Uterus (tissue), 4 donors: ENCODE data around the gene N4BP2L2. TPM values are rescaled to one million over a fixed set of nuclear protein-coding genes. Genes with fewer than 3 reads are reported as not detected.

ENCODE experiments used
- DNase-seq, 2 donors: peaks; one replicate each; pipeline ENCODE4 v3.0.0-alpha.2; 2019 to 2020
- H3K27ac ChIP-seq, 2 donors: fragments of 200-600 bp; sonication (generic); 1 replicate in 1 of 2; 2 replicates in 1 of 2; pipeline ENCODE4 v1.5.1; 2016 to 2018
- H3K27me3 ChIP-seq, 2 donors: fragments of 200-600 bp; sonication (generic); one replicate each; pipeline ENCODE4 v1.5.1; 2018 to 2019; ENCODE audit warnings: control low read depth in 1 of 2
- H3K36me3 ChIP-seq, 2 donors: fragments of 200-600 bp; sonication (generic); one replicate each; pipeline ENCODE4 v1.5.1; 2019; ENCODE audit warnings: control low read depth in 1 of 2
- H3K4me1 ChIP-seq, 2 donors: fragments of 200-600 bp; sonication (generic); one replicate each; pipeline ENCODE4 v1.5.1; 2018 to 2019; ENCODE audit warnings: control low read depth in 1 of 2
- H3K4me3 ChIP-seq, 2 donors: fragments of 200-600 bp; sonication (generic); 1 replicate in 1 of 2; 2 replicates in 1 of 2; pipeline ENCODE4 v1.5.1; 2018 to 2019; ENCODE audit warnings: mild to moderate bottlenecking in 1 of 2
- H3K9me3 ChIP-seq, 2 donors: fragments of 200-600 bp; sonication (generic); one replicate each; pipeline ENCODE4 v1.5.1; 2019; ENCODE audit warnings: control low read depth in 1 of 2
- CTCF ChIP-seq, 4 experiments: fragments of 200-600 bp in 2 of 4; fragments of 450-650 bp in 2 of 4; sonication (generic) in 2 of 4; IDR thresholded peaks; one replicate each; pipeline ENCODE4 v1.5.1; 2016 to 2019; ENCODE audit warnings: antibody characterized with exemption in 4 of 4, mild to moderate bottlenecking in 2 of 4, moderate library complexity in 1 of 4
- POLR2A ChIP-seq, 2 donors: fragments of 450-650 bp; IDR thresholded peaks; one replicate each; pipeline ENCODE4 v1.6.1; 2016; ENCODE audit warnings: antibody characterized with exemption in 2 of 2, mild to moderate bottlenecking in 1 of 2, moderate library complexity in 1 of 2
- intact Hi-C: fragments of 100-400 bp; cut with DNase I; formaldehyde crosslinking; loops from one replicate; pipeline ENCODE4 v1.15.1; 2023; ENCODE audit warnings: low total_unique reads
- total RNA-seq, 4 donors: library from RNA; depleted of rRNA in 3 of 4; stranded (reverse); fragments of >200 nt in 3 of 4; gene quantifications; one replicate each; pipeline versions ENCODE4 v1.1.0 to v1.2.4, GENCODE V29; 2014 to 2023
- donor health status: DM: yes; HTN: yes; CAD: no.

The N4BP2L2 gene
- total RNA-seq, 4 donors from 2014 or later = 187 to 288 (median 233) TPM

GRCh38 chr13:32497589-32497988 lies 41.0 kb downstream of the N4BP2L2 start:
- no peak overlapping the region for H3K4me3 ChIP-seq
- no peak for DNase-seq
- H3K4me1 ChIP-seq = peaks cover 0 to 6% of the 10 kb centered on the region in 2 donors
- TF ChIP-seq CTCF (IDR thresholded peaks at IDR 0.05) (no peak), POLR2A (IDR thresholded peaks at IDR 0.05) (no peak)
- H3K9me3 ChIP-seq = no peaks in the 10 kb centered on the region
- no peak overlapping the region for H3K27ac ChIP-seq
- no peaks in the 10 kb centered on the region for H3K36me3 ChIP-seq
- intact Hi-C loops = no loop called here
- no peaks in the 10 kb centered on the region for H3K27me3 ChIP-seq

GRCh38 chr13:32496599-32497160 lies 41.9 kb downstream of the N4BP2L2 start:
- no peak for TF ChIP-seq POLR2A (IDR thresholded peaks at IDR 0.05)
- no peak for TF ChIP-seq CTCF (IDR thresholded peaks at IDR 0.05)
- Histone ChIP-seq H3K9me3 (no peaks in the 10 kb centered on the region), H3K4me3 (no peak overlapping the region), H3K4me1 (peaks cover 0 to 6% of the 10 kb centered on the region in 2 donors), H3K27ac (no peak overlapping the region), H3K27me3 (no peaks in the 10 kb centered on the region), H3K36me3 (no peaks in the 10 kb centered on the region)
- no peak for DNase-seq
- intact Hi-C loops = no loop called here

- no peaks in the 10 kb centered on the region for H3K27me3 ChIP-seq
- H3K9me3 ChIP-seq = no peaks in the 10 kb centered on the region
- no peak for DNase-seq
- H3K27ac ChIP-seq = no peak overlapping the region
- H3K36me3 ChIP-seq = no peaks in the 10 kb centered on the region
- H3K4me3 ChIP-seq = no peak overlapping the region
- TF ChIP-seq POLR2A (IDR thresholded peaks at IDR 0.05) (no peak), CTCF (IDR thresholded peaks at IDR 0.05) (no peak)
- H3K4me1 ChIP-seq = peaks cover 0 to 6% of the 10 kb centered on the region in 2 donors
- intact Hi-C loops = no loop called here
Observed at GRCh38 chr13:32495841-32496240, 42.8 kb downstream of the N4BP2L2 start.

GRCh38 chr13:32495429-32495828 lies 43.2 kb downstream of the N4BP2L2 start:
- Histone ChIP-seq H3K9me3 (no peaks in the 10 kb centered on the region), H3K4me3 (no peak overlapping the region), H3K36me3 (no peaks in the 10 kb centered on the region), H3K27me3 (no peaks in the 10 kb centered on the region), H3K4me1 (peaks cover 0 to 6% of the 10 kb centered on the region in 2 donors), H3K27ac (no peak overlapping the region)
- intact Hi-C loops = no loop called here
- no peak for DNase-seq
- TF ChIP-seq CTCF (IDR thresholded peaks at IDR 0.05) (no peak), POLR2A (IDR thresholded peaks at IDR 0.05) (no peak)

GRCh38 chr13:32491028-32491427 lies 47.6 kb downstream of the N4BP2L2 start:
- H3K4me3 ChIP-seq = no peak overlapping the region
- intact Hi-C loops = no loop called here

More at GRCh38 chr13:32491028-32491427, 47.6 kb downstream of the N4BP2L2 start:
- no peak overlapping the region for H3K27ac ChIP-seq
- H3K4me1 ChIP-seq = peaks cover 0 to 6% of the 10 kb centered on the region in 2 donors
- TF ChIP-seq POLR2A (IDR thresholded peaks at IDR 0.05) (no peak), CTCF (IDR thresholded peaks at IDR 0.05) (no peak)
- DNase-seq = no peak
- no peaks in the 10 kb centered on the region for H3K9me3 ChIP-seq
- no peaks in the 10 kb centered on the region for H3K27me3 ChIP-seq
- no peaks in the 10 kb centered on the region for H3K36me3 ChIP-seq
